Measurements from ENCODE around the gene ADGRB3.
A peak's percentile ranks its signal among the peaks of the same experiment; 100 is the strongest.
"Not testable (repeated sequence)": the region's sequence is repeated elsewhere in the genome, so short reads cannot be mapped to it uniquely, and the experiment has no call there.

ADGRB3 gene

GRCh38 chr6:69378326-69378725, 743.2 kb downstream of the ADGRB3 start:
- DNase-seq, result no peak

- no peak for DNase-seq
Observed at GRCh38 chr6:69379518-69379917, 744.4 kb downstream of the ADGRB3 start.

- DNase-seq, result no peak
Observed at GRCh38 chr6:69383627-69384026, 748.5 kb downstream of the ADGRB3 start.

- DNase-seq, result no peak
Observed at GRCh38 chr6:69386426-69386825, 751.3 kb downstream of the ADGRB3 start.

- DNase-seq, result peak; percentile 11
Observed at GRCh38 chr6:69390125-69390524, 755.0 kb downstream of the ADGRB3 start.

GRCh38 chr6:69391106-69391505, 756.0 kb downstream of the ADGRB3 start:
- no peak for DNase-seq

GRCh38 chr6:69392745-69393144, 757.7 kb downstream of the ADGRB3 start:
- no peak for DNase-seq

GRCh38 chr6:69398311-69398710, 763.2 kb downstream of the ADGRB3 start:
- DNase-seq, result no peak

- no peak for DNase-seq
Observed at GRCh38 chr6:69398729-69399128, 763.6 kb downstream of the ADGRB3 start.

GRCh38 chr6:69408886-69409285, 773.8 kb downstream of the ADGRB3 start:
- no peak for DNase-seq

- no peak for DNase-seq
Observed at GRCh38 chr6:69416776-69417175, 781.7 kb downstream of the ADGRB3 start.

GRCh38 chr6:69421269-69421668, 786.2 kb downstream of the ADGRB3 start:
- DNase-seq, result no peak

GRCh38 chr6:69422020-69422419, 786.9 kb downstream of the ADGRB3 start:
- DNase-seq, result no peak

GRCh38 chr6:69422475-69422874, 787.4 kb downstream of the ADGRB3 start:
- DNase-seq, result no peak

- DNase-seq, result no peak
Observed at GRCh38 chr6:69423785-69424184, 788.7 kb downstream of the ADGRB3 start.

- DNase-seq, result no peak
Observed at GRCh38 chr6:69424581-69424980, 789.5 kb downstream of the ADGRB3 start.

- DNase-seq, result no peak
Observed at GRCh38 chr6:69427882-69428281, 792.8 kb downstream of the ADGRB3 start.

GRCh38 chr6:69432168-69432567, 797.1 kb downstream of the ADGRB3 start:
- not testable (repeated sequence) for DNase-seq

- not testable (repeated sequence) for DNase-seq
Observed at GRCh38 chr6:69433116-69433515, 798.0 kb downstream of the ADGRB3 start.

- no peak for DNase-seq
Observed at GRCh38 chr6:69438113-69438512, 803.0 kb downstream of the ADGRB3 start.

Measured in KG1 (cell line).